Activated CD4-positive, alpha-beta memory T cell treated with anti-CD3 and anti-CD28 coated beads, Interleukin-2, amount 10 ng/mL, durations not matched to agents 7 days and 5 days (primary cell): ENCODE measurements around the gene KCNA3. TPM values are rescaled to one million over a fixed set of nuclear protein-coding genes. Genes with fewer than 3 reads are reported as not detected.

Source experiments
- CTCF ChIA-PET: fragments of 350-600 bp; sonication (Branson Sonifier 250); formaldehyde crosslinking; loops from one replicate; lab custom pipeline; 2021; ENCODE audit warnings: antibody characterized with exemption, inconsistent platforms; lab: Charles Lee
- POLR2A ChIA-PET: fragments of 350-600 bp; sonication (Branson Sonifier 250); formaldehyde crosslinking; loops from one replicate; lab custom pipeline; 2021; ENCODE audit warnings: antibody characterized with exemption; lab: Charles Lee
- DNase-seq: peaks from one replicate; pipeline ENCODE4 v3.0.0-alpha.2; 2020
- H3K27ac Mint-ChIP-seq: one replicate; pipeline ENCODE4 v1.8.0; 2021; ENCODE audit warnings: mild to moderate bottlenecking, mixed read lengths
- H3K27me3 Mint-ChIP-seq: one replicate; pipeline ENCODE4 v1.8.0; 2021; ENCODE audit warnings: mixed read lengths
- H3K36me3 Mint-ChIP-seq: one replicate; pipeline ENCODE4 v1.8.0; 2021; ENCODE audit warnings: low read depth, mixed read lengths
- H3K4me1 Mint-ChIP-seq: one replicate; pipeline ENCODE4 v1.8.0; 2021; ENCODE audit warnings: mixed read lengths
- H3K4me3 Mint-ChIP-seq: one replicate; pipeline ENCODE4 v1.8.0; 2021; ENCODE audit warnings: mild to moderate bottlenecking, mixed read lengths
- H3K9me3 Mint-ChIP-seq: one replicate; pipeline ENCODE4 v1.8.0; 2021; ENCODE audit warnings: mixed read lengths
- total RNA-seq, 2 experiments: library from RNA; stranded (reverse); gene quantifications; one replicate each; pipeline ENCODE4 v1.2.3, GENCODE V29; 2021

The KCNA3 gene
- 10 to 100 TPM; 84.9 to 86.2 TPM for total RNA-seq

- Mint-ChIP-seq H3K27ac (peak within 1 kb of the TSS; percentile 89), H3K4me3 (peak within 1 kb of the TSS; percentile 100), H3K4me1 (peaks cover 28% of the 10 kb centered on the region), H3K9me3 (no peaks in the 10 kb centered on the region), H3K27me3 (no peaks in the 10 kb centered on the region), H3K36me3 (peaks cover 54% of the 10 kb centered on the region)
- ChIA-PET CTCF (interaction anchor here (0.9 to 4.8 kb wide), 12 partner anchors 12 to 336 kb away, joined by 3 to 40 read pairs (median 5); no protein-coding TSS in a partner anchor), POLR2A (interaction anchor here (0.7 to 8.1 kb wide), 21 partner anchors 9 to 542 kb away, joined by 3 to 206 read pairs (median 6); partner anchors contain the start of genes CD53, KCNA2, LRIF1 and RBM15)
- peak; percentile 74 for DNase-seq
These were observed at the start of gene KCNA3 for GRCh38 chr1:110674337-110675059. KCNA3 (minus strand) TSS chr1:110674940; CDS start chr1:110674809, 131 bp downstream.

GRCh38 chr1:110722807-110723206 is 48.1 kb upstream of the KCNA3 start:
- Mint-ChIP-seq H3K27me3 (peaks cover 6% of the 10 kb centered on the region), H3K9me3 (no peaks in the 10 kb centered on the region), H3K4me1 (peaks cover 20% of the 10 kb centered on the region), H3K27ac (no peak overlapping the region), H3K36me3 (no peaks in the 10 kb centered on the region), H3K4me3 (no peak overlapping the region)
- ChIA-PET CTCF (interaction anchor here (0.9 kb wide), 1 partner anchor 43 kb away, joined by 4 read pairs; no protein-coding TSS in a partner anchor), POLR2A (no interaction called here)
- DNase-seq: no peak

- Mint-ChIP-seq H3K4me3 (no peak overlapping the region), H3K9me3 (no peaks in the 10 kb centered on the region), H3K27me3 (peaks cover 6% of the 10 kb centered on the region), H3K27ac (no peak overlapping the region), H3K36me3 (no peaks in the 10 kb centered on the region), H3K4me1 (no peaks in the 10 kb centered on the region)
- ChIA-PET POLR2A (no interaction called here), CTCF (no interaction called here)
- no peak for DNase-seq
These were observed 45.2 kb upstream of the KCNA3 start for GRCh38 chr1:110719908-110720307.

GRCh38 chr1:110718452-110718851 is 43.7 kb upstream of the KCNA3 start:
- ChIA-PET POLR2A (no interaction called here), CTCF (no interaction called here)
- H3K4me3 Mint-ChIP-seq: no peak overlapping the region
- no peak overlapping the region for H3K27ac Mint-ChIP-seq
- H3K27me3 Mint-ChIP-seq: peaks cover 6% of the 10 kb centered on the region
- no peaks in the 10 kb centered on the region for H3K36me3 Mint-ChIP-seq
- H3K4me1 Mint-ChIP-seq: peaks cover 3% of the 10 kb centered on the region
- DNase-seq: no peak
- H3K9me3 Mint-ChIP-seq: no peaks in the 10 kb centered on the region

DNA sequence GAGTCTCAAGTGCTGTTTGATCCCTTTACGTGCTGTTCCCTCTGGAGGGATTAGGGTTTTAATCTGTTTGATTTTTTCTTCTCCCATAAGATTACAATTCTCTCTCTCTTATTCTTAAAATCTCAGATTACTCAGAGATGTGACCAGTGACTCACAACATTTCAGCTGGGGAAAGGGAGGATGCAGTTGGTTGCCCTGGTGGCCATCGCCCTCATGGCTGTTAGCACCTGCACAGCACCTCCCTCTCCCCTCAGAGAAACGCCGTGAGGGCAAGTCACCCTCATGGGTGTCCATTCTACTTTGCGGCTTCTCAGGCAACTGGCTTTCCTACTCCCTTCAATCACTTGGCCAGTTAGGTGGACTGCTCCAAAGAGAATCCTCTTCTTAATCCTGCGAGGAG is 42.4 kb upstream of the KCNA3 start:
- no peaks in the 10 kb centered on the region for H3K9me3 Mint-ChIP-seq
- H3K4me3 Mint-ChIP-seq: no peak overlapping the region
- CTCF ChIA-PET: no interaction called here
- H3K27me3 Mint-ChIP-seq: peaks cover 6% of the 10 kb centered on the region
- no peak overlapping the region for H3K27ac Mint-ChIP-seq
- peaks cover 15% of the 10 kb centered on the region for H3K4me1 Mint-ChIP-seq
- H3K36me3 Mint-ChIP-seq: peaks cover 3% of the 10 kb centered on the region
- no peak for DNase-seq
- POLR2A ChIA-PET: no interaction called here

- H3K27ac Mint-ChIP-seq: no peak overlapping the region
- ChIA-PET CTCF (no interaction called here), POLR2A (no interaction called here)
- no peak for DNase-seq
- H3K27me3 Mint-ChIP-seq: peaks cover 3% of the 10 kb centered on the region
- peaks cover 26% of the 10 kb centered on the region for H3K4me1 Mint-ChIP-seq
- peaks cover 3% of the 10 kb centered on the region for H3K36me3 Mint-ChIP-seq
- no peak overlapping the region for H3K4me3 Mint-ChIP-seq
- no peaks in the 10 kb centered on the region for H3K9me3 Mint-ChIP-seq
These were observed 39.7 kb upstream of the KCNA3 start for GRCh38 chr1:110714374-110714995.

DNA sequence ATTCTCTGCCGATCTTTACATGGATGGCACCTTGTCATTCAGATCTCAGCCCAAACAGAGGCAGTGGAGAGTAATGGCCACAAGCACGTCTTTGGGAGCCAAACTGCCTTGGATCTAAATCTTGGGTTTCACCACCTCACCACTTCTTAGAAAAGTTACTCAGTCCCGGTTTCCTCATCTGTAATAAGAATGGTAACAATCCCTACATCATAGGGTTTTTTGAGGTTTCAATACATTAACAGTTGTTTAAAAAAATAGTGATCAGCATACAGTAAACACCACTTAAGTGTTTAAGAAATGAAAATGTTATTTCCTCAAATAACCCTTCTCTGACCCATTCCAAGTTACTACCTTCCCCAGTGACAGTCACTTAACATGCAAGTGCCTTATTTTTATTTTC is 38.5 kb upstream of the KCNA3 start:
- Mint-ChIP-seq H3K36me3 (peaks cover 3% of the 10 kb centered on the region), H3K9me3 (no peaks in the 10 kb centered on the region), H3K4me1 (peaks cover 26% of the 10 kb centered on the region), H3K27me3 (no peaks in the 10 kb centered on the region), H3K4me3 (no peak overlapping the region), H3K27ac (no peak overlapping the region)
- CTCF ChIA-PET: interaction anchor here (1.1 kb wide), 1 partner anchor 279 kb away, joined by 3 read pairs; no protein-coding TSS in a partner anchor
- POLR2A ChIA-PET: no interaction called here
- no peak for DNase-seq

GRCh38 chr1:110710314-110710713 is 35.6 kb upstream of the KCNA3 start:
- H3K27ac Mint-ChIP-seq: no peak overlapping the region
- no peak overlapping the region for H3K4me3 Mint-ChIP-seq
- POLR2A ChIA-PET: no interaction called here
- H3K36me3 Mint-ChIP-seq: peaks cover 3% of the 10 kb centered on the region
- DNase-seq: no peak
- no peaks in the 10 kb centered on the region for H3K9me3 Mint-ChIP-seq
- peaks cover 26% of the 10 kb centered on the region for H3K4me1 Mint-ChIP-seq
- H3K27me3 Mint-ChIP-seq: peaks cover under 1% of the 10 kb centered on the region
- CTCF ChIA-PET: interaction anchor here (1.0 to 1.6 kb wide), 3 partner anchors 10 to 91 kb away, joined by 3 to 5 read pairs (median 4); no protein-coding TSS in a partner anchor

DNA sequence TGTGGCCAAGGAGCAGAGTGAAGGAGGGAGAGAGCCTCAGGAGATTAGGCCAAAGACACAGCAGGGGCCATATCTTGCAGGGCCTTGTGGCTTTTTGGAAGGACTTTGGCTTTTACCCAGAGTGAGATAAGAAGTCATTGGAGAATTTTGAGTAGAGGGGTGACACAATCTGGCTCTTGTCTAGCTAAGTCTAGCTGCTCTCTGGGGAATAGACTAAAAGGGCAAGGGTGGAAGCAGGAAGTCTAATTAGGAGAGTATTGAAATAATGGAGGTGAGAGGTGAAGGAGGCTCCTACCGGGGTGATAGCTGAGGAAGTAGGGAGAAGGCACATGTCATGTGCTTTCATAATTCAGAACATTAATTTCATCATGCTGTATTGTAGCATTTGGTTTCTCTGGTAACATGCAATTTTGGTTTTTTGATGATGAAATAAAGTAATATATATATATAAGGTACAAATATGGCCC is 34.3 kb upstream of the KCNA3 start:
- ChIA-PET CTCF (interaction anchor here (1.5 kb wide), 1 partner anchor 90 kb away, joined by 4 read pairs; no protein-coding TSS in a partner anchor), POLR2A (no interaction called here)
- H3K4me3 Mint-ChIP-seq: no peak overlapping the region
- peaks cover 3% of the 10 kb centered on the region for H3K36me3 Mint-ChIP-seq
- no peaks in the 10 kb centered on the region for H3K9me3 Mint-ChIP-seq
- peaks cover 26% of the 10 kb centered on the region for H3K4me1 Mint-ChIP-seq
- no peak for DNase-seq
- peaks cover 2% of the 10 kb centered on the region for H3K27me3 Mint-ChIP-seq
- H3K27ac Mint-ChIP-seq: no peak overlapping the region

GRCh38 chr1:110707232-110707631 is 32.5 kb upstream of the KCNA3 start:
- peaks cover 2% of the 10 kb centered on the region for H3K27me3 Mint-ChIP-seq
- H3K36me3 Mint-ChIP-seq: no peaks in the 10 kb centered on the region
- no peak for DNase-seq
- H3K9me3 Mint-ChIP-seq: no peaks in the 10 kb centered on the region
- H3K4me1 Mint-ChIP-seq: peaks cover 11% of the 10 kb centered on the region
- POLR2A ChIA-PET: no interaction called here
- CTCF ChIA-PET: interaction anchor here (1.0 to 1.3 kb wide), 2 partner anchors 24 to 122 kb away, joined by 3 read pairs; no protein-coding TSS in a partner anchor
- no peak overlapping the region for H3K4me3 Mint-ChIP-seq
- no peak overlapping the region for H3K27ac Mint-ChIP-seq

DNA sequence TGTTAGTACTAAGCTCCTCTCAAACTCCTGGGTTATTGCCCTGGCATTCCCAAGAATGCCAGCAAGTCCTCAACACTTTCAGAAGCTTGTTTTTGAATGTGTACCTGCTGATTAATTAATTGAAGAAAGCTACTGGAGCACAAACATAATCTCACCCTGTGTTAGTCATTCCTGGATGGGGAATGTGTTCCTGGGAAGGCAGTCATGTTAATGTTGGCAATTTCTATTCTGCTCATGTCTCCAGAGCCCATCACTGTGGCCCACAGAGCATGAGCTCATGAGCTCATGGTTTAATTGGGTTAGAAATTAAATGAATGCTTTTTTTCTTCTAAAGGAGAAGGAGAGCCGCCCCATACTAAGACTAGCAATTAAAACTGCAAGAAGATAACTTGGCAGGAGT is 31.9 kb upstream of the KCNA3 start:
- Mint-ChIP-seq H3K36me3 (no peaks in the 10 kb centered on the region), H3K9me3 (no peaks in the 10 kb centered on the region), H3K4me1 (peaks cover 6% of the 10 kb centered on the region), H3K4me3 (no peak overlapping the region), H3K27ac (no peak overlapping the region), H3K27me3 (peaks cover 2% of the 10 kb centered on the region)
- CTCF ChIA-PET: interaction anchor here (1.0 to 1.3 kb wide), 2 partner anchors 25 to 123 kb away, joined by 3 read pairs; no protein-coding TSS in a partner anchor
- no peak for DNase-seq
- POLR2A ChIA-PET: no interaction called here

- CTCF ChIA-PET: no interaction called here
- H3K36me3 Mint-ChIP-seq: peaks cover 2% of the 10 kb centered on the region
These were observed 27.5 kb upstream of the KCNA3 start for GRCh38 chr1:110702260-110702659.

GRCh38 chr1:110700767-110701166 is 26.0 kb upstream of the KCNA3 start:
- no peaks in the 10 kb centered on the region for H3K9me3 Mint-ChIP-seq
- DNase-seq: no peak
- no peak overlapping the region for H3K4me3 Mint-ChIP-seq
- H3K36me3 Mint-ChIP-seq: peaks cover 2% of the 10 kb centered on the region
- no peak overlapping the region for H3K27ac Mint-ChIP-seq
- POLR2A ChIA-PET: no interaction called here
- H3K4me1 Mint-ChIP-seq: peaks cover 4% of the 10 kb centered on the region
- CTCF ChIA-PET: no interaction called here
- peaks cover 5% of the 10 kb centered on the region for H3K27me3 Mint-ChIP-seq

More at GRCh38 chr1:110702260-110702659, 27.5 kb upstream of the KCNA3 start:
- peaks cover 4% of the 10 kb centered on the region for H3K4me1 Mint-ChIP-seq
- peaks cover 5% of the 10 kb centered on the region for H3K27me3 Mint-ChIP-seq
- no peak for DNase-seq
- POLR2A ChIA-PET: no interaction called here
- no peaks in the 10 kb centered on the region for H3K9me3 Mint-ChIP-seq
- H3K4me3 Mint-ChIP-seq: no peak overlapping the region
- H3K27ac Mint-ChIP-seq: no peak overlapping the region
